Gastroesophageal sphincter (tissue), 4 donors: ENCODE data around the gene SORCS1. TPM values are rescaled to one million over a fixed set of nuclear protein-coding genes. Genes with fewer than 3 reads are reported as not detected.

Experiments
- small RNA-seq, 4 donors: library from RNA; depleted of rRNA; stranded (forward); fragments of <200 nt; gene quantifications; one replicate each; pipeline ENCODE3, GENCODE V24; 2016
- total RNA-seq, 4 donors: library from RNA; depleted of rRNA; stranded (reverse); fragments of >200 nt; gene quantifications; one replicate each; pipeline ENCODE4 v1.1.0, GENCODE V29; 2016

The SORCS1 gene
- total RNA-seq, 4 donors from 2014 or later: 8.5 to 18.6 (median 10.0) TPM

Small RNAs within 50 kb of the gene (small RNA-seq; reads per million reads assigned to genes)
- 1.2 to 19.6 (median 6.5) reads per million in 4 donors for gene RNA5SP325
